CD14-positive monocyte (primary cell): Measurements from ENCODE around the gene GPR65. TPM values are rescaled to one million over a fixed set of nuclear protein-coding genes. Genes with fewer than 3 reads are reported as not detected.
A peak's percentile ranks its signal among the peaks of the same experiment; 100 is the strongest.

ENCODE experiments used
- DNase-seq, 3 donors: peaks; one replicate each; pipeline ENCODE4 v3.0.0-alpha.2; 2011 to 2022
- H2AFZ ChIP-seq: 2 replicates; pipeline ENCODE4 v1.6.0; 2012; ENCODE audit warnings: mild to moderate bottlenecking, low read depth, low read length, inconsistent platforms; ENCODE audit not compliant: insufficient read depth, poor library complexity, severe bottlenecking
- H3K27ac ChIP-seq, 2 donors: 1 replicate in 1 of 2; 2 replicates in 1 of 2; pipeline ENCODE4 v1.5.1; 2012 to 2013; ENCODE audit warnings: low read length in 2 of 2, control low read depth in 1 of 2, inconsistent platforms in 1 of 2, low read depth in 1 of 2, mild to moderate bottlenecking in 1 of 2
- H3K27me3 ChIP-seq, 2 donors: one replicate each; pipeline versions ENCODE4 v1.6.0 to v1.6.1; 2011 to 2013; ENCODE audit warnings: low read length in 2 of 2; ENCODE audit not compliant: control insufficient read depth in 2 of 2, insufficient read depth in 2 of 2
- H3K36me3 ChIP-seq, 2 donors: replicated peaks in 1 of 2; 1 replicate in 1 of 2; 2 replicates in 1 of 2; pipeline versions ENCODE4 v1.5.1 to v1.6.1; 2012 to 2013; ENCODE audit warnings: low read length in 2 of 2, control low read depth in 1 of 2, inconsistent platforms in 1 of 2, mild to moderate bottlenecking in 1 of 2; ENCODE audit not compliant: insufficient read depth in 2 of 2, control insufficient read depth in 1 of 2
- H3K4me1 ChIP-seq, 2 donors: 1 replicate in 1 of 2; 2 replicates in 1 of 2; pipeline versions ENCODE4 v1.5.1 to v1.6.1; 2012 to 2013; ENCODE audit warnings: low read length in 2 of 2, control low read depth in 1 of 2, inconsistent platforms in 1 of 2, mild to moderate bottlenecking in 1 of 2, moderate library complexity in 1 of 2; ENCODE audit not compliant: insufficient read depth in 2 of 2, control insufficient read depth in 1 of 2
- H3K4me2 ChIP-seq: replicated peaks from 2 replicates; pipeline ENCODE3; 2012; ENCODE audit warnings: low read length, moderate library complexity, mild to moderate bottlenecking; ENCODE audit not compliant: poor library complexity, severe bottlenecking; ENCODE audit errors: extremely low read depth
- H3K4me3 ChIP-seq, 3 experiments: fragments of 200-600 bp in 1 of 3; sonication (generic) in 1 of 3; replicated peaks in 1 of 3; 1 replicate in 2 of 3; 2 replicates in 1 of 3; pipeline ENCODE4 v1.5.1; 2011 to 2013; ENCODE audit warnings: low read length in 3 of 3, mild to moderate bottlenecking in 3 of 3, control low read depth in 2 of 3, low read depth in 2 of 3, inconsistent platforms in 1 of 3, moderate library complexity in 1 of 3
- H3K79me2 ChIP-seq: 2 replicates; pipeline ENCODE4 v1.6.0; 2012; ENCODE audit warnings: mild to moderate bottlenecking, control low read depth, inconsistent platforms, low read length, moderate library complexity; ENCODE audit not compliant: insufficient read depth
- H3K9ac ChIP-seq: 2 replicates; pipeline ENCODE4 v1.6.0; 2017; ENCODE audit warnings: low read length, mild to moderate bottlenecking; ENCODE audit not compliant: insufficient read depth, poor library complexity, severe bottlenecking
- H3K9me3 ChIP-seq, 2 donors: replicated peaks in 1 of 2; 1 replicate in 1 of 2; 2 replicates in 1 of 2; pipeline versions ENCODE4 v1.5.1 to v1.6.1; 2012 to 2013; ENCODE audit warnings: low read length in 2 of 2, control low read depth in 1 of 2; ENCODE audit not compliant: control insufficient read depth in 1 of 2, insufficient read depth in 1 of 2
- H4K20me1 ChIP-seq: 2 replicates; pipeline ENCODE4 v1.6.0; 2012; ENCODE audit warnings: mild to moderate bottlenecking, low read length, control low read depth, moderate library complexity; ENCODE audit not compliant: insufficient read depth
- H3K27ac Mint-ChIP-seq, 7 donors: one replicate each; pipeline ENCODE4 v1.8.0; 2020; ENCODE audit warnings: mild to moderate bottlenecking in 7 of 7, mixed read lengths in 7 of 7, moderate library complexity in 6 of 7, inconsistent platforms in 2 of 7
- H3K27me3 Mint-ChIP-seq, 3 donors: one replicate each; pipeline ENCODE4 v1.8.0; 2021 to 2022; ENCODE audit warnings: low read depth in 3 of 3, mild to moderate bottlenecking in 3 of 3, mixed read lengths in 3 of 3, moderate library complexity in 3 of 3, inconsistent platforms in 1 of 3
- H3K36me3 Mint-ChIP-seq, 2 donors: one replicate each; pipeline ENCODE4 v1.8.0; 2020; ENCODE audit warnings: mixed read lengths in 2 of 2, inconsistent platforms in 1 of 2, mild to moderate bottlenecking in 1 of 2
- H3K4me1 Mint-ChIP-seq: one replicate; pipeline ENCODE4 v1.8.0; 2020; ENCODE audit warnings: mild to moderate bottlenecking, mixed read lengths
- H3K4me3 Mint-ChIP-seq, 2 donors: one replicate each; pipeline ENCODE4 v1.8.0; 2020; ENCODE audit warnings: mild to moderate bottlenecking in 2 of 2, mixed read lengths in 2 of 2, moderate library complexity in 1 of 2
- H3K9me3 Mint-ChIP-seq, 7 donors: one replicate each; pipeline ENCODE4 v1.8.0; 2020 to 2022; ENCODE audit warnings: mixed read lengths in 7 of 7, mild to moderate bottlenecking in 6 of 7, moderate library complexity in 6 of 7, inconsistent platforms in 2 of 7
- CTCF ChIP-seq: fragments of 200-600 bp; IDR thresholded peaks from one replicate; pipeline ENCODE4 v1.8.0; 2022; ENCODE audit warnings: antibody characterized with exemption, mild to moderate bottlenecking
- WGBS: methylation state at CpG from one replicate; pipeline ENCODE4 v1.1.5; 2013; ENCODE audit warnings: missing lambda C conversion rate; ENCODE audit not compliant: insufficient coverage; 5-methylcytosine and 5-hydroxymethylcytosine counted together
- intact Hi-C, 2 donors: fragments of 100-400 bp; cut with micrococcal nuclease; formaldehyde crosslinking; loops; one replicate each; pipeline versions ENCODE4 v1.15.0 to v1.15.1; 2023
- polyA plus RNA-seq, 3 donors: library from polyadenylated mRNA; depleted of rRNA in 1 of 3; unstranded in 2 of 3; stranded (reverse) in 1 of 3; fragments of 300-500 nt in 2 of 3; fragments of >200 nt in 1 of 3; fragmentation: Illumina TruSeq in 2 of 3; gene quantifications; 1 replicate in 2 of 3; 2 replicates in 1 of 3; pipeline ENCODE4 v1.2.3, GENCODE V29; 2012 to 2021

GPR65 gene
- polyA plus RNA-seq, 3 donors = 15.5 to 33.3 (median 20.6) TPM

GRCh38 chr14:88010331-88010730 is 5.4 kb downstream of the GPR65 start:
- Histone ChIP-seq H3K4me2 (no peak overlapping the region), H3K9me3 (no peaks in the 10 kb centered on the region), H3K4me3 (no peak overlapping the region), H3K9ac (no peak overlapping the region), H3K27me3 (no peaks in the 10 kb centered on the region), H3K79me2 (peaks cover 96% of the 10 kb centered on the region), H3K4me1 (peaks cover 38 to 62% of the 10 kb centered on the region in 2 donors), H4K20me1 (peaks cover 29% of the 10 kb centered on the region), H2AFZ (no peak overlapping the region), H3K36me3 (peaks cover 26 to 28% of the 10 kb centered on the region in 2 donors), H3K27ac (no peak overlapping the region)
- H3K9me3 Mint-ChIP-seq = no peaks in the 10 kb centered on the region
- H3K36me3 Mint-ChIP-seq = peaks cover 46 to 50% of the 10 kb centered on the region in 2 donors
- intact Hi-C loops = loop anchor here (5.0 to 10.0 kb wide), 3 partner anchors 37 to 157 kb away; no protein-coding TSS in a partner anchor
- TF ChIP-seq CTCF = no peak
- H3K27me3 Mint-ChIP-seq = peaks cover 0 to 1% (median 0%) of the 10 kb centered on the region in 3 donors
- WGBS = no CpG with 5 or more reads among the region's 2 CpGs
- DNase-seq = no peak
- peak overlapping the region in 1 of 7 donors; percentile 44 for H3K27ac Mint-ChIP-seq
- H3K4me1 Mint-ChIP-seq = peaks cover 67% of the 10 kb centered on the region
- H3K4me3 Mint-ChIP-seq = no peak overlapping the region

DNA sequence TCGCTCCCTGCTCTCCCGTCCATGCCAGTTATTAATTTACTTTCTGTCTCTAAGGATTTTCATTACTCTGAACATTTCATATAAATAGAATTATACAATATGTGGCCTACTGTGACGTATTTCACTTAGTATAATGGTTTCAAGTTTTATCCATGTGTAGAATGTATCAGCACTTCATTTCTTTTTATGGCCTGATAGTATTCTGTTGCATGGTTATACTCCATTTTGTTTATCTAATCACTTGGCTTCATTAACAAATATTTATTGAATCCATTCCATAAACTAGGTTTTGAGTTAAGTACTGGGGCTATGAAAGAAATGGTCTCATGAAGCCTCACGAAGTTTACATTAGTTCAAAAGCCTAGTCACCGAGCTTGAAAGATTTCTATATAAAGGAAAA is 7.6 kb downstream of the GPR65 start:
- Histone ChIP-seq H2AFZ (no peak overlapping the region), H3K36me3 (peaks cover 28 to 36% of the 10 kb centered on the region in 2 donors), H4K20me1 (peaks cover 29% of the 10 kb centered on the region), H3K79me2 (peaks cover 95% of the 10 kb centered on the region), H3K4me2 (no peak overlapping the region), H3K9me3 (no peaks in the 10 kb centered on the region), H3K9ac (no peak overlapping the region), H3K4me1 (peaks cover 46 to 67% of the 10 kb centered on the region in 2 donors), H3K27ac (no peak overlapping the region), H3K27me3 (no peaks in the 10 kb centered on the region), H3K4me3 (no peak overlapping the region)
- intact Hi-C loops = loop anchor here (5.0 to 10.0 kb wide), 3 partner anchors 35 to 155 kb away; no protein-coding TSS in a partner anchor
- Mint-ChIP-seq H3K36me3 (peaks cover 62 to 63% of the 10 kb centered on the region in 2 donors), H3K4me1 (peaks cover 70% of the 10 kb centered on the region), H3K27me3 (peaks cover 0 to 1% (median 1%) of the 10 kb centered on the region in 3 donors), H3K27ac (peak overlapping the region in 1 of 7 donors; percentile 44), H3K4me3 (no peak overlapping the region), H3K9me3 (peaks cover 0 to 3% (median 0%) of the 10 kb centered on the region in 7 donors)
- 100% methylated on average over 1 of the region's 5 CpGs for WGBS
- no peak for TF ChIP-seq CTCF
- DNase-seq = no peak
